BJ (cell line): ENCODE results near the gene CX3CR1. TPM values are rescaled to one million over a fixed set of nuclear protein-coding genes. Genes with fewer than 3 reads are reported as not detected.

Source experiments
- CTCF ChIA-PET: fragments of 350-600 bp; formaldehyde crosslinking; extraction: SDS; loops from one replicate; lab custom pipeline; 2021; ENCODE audit warnings: antibody characterized with exemption, inconsistent platforms; lab: Yijun Ruan, JAX
- POLR2A ChIA-PET: fragments of 300-600 bp; sonication (Branson Sonifier 250); formaldehyde crosslinking; extraction: SDS; loops from one replicate; lab custom pipeline; 2021; ENCODE audit warnings: antibody characterized with exemption; lab: Charles Lee
- DNase-seq: peaks from one replicate; pipeline ENCODE4 v3.0.0-alpha.2; 2011; ENCODE audit warnings: low read depth
- H3K27me3 ChIP-seq: 2 replicates; pipeline ENCODE4 v1.6.0; 2011; ENCODE audit warnings: low read length; ENCODE audit not compliant: control insufficient read depth, insufficient read depth
- H3K36me3 ChIP-seq: 2 replicates; pipeline ENCODE4 v1.5.1; 2011; ENCODE audit warnings: low read length; ENCODE audit not compliant: control insufficient read depth, insufficient read depth
- H3K4me3 ChIP-seq: 2 replicates; pipeline ENCODE4 v1.5.1; 2011; ENCODE audit warnings: low read depth, mild to moderate bottlenecking, control low read depth, low read length
- polyA plus RNA-seq: library from polyadenylated mRNA; depleted of rRNA; stranded (reverse); fragments of >200 nt; gene quantifications from 2 replicates; pipeline ENCODE4 v1.2.3, GENCODE V29; 2011; rRNA removed
- TF ChIP-seq, protein P1 (sequence below): IDR thresholded peaks from 2 replicates; pipeline ENCODE4 v1.5.1; 2011; ENCODE audit warnings: low read depth, mild to moderate bottlenecking, control low read depth, inconsistent platforms, low read length, moderate library complexity; ENCODE audit not compliant: insufficient read depth

The CX3CR1 gene
- polyA plus RNA-seq, 1 experiment: 0.45 TPM

- H3K27me3 ChIP-seq: peaks cover 6% of the 10 kb centered on the region
- DNase-seq: no peak
- CTCF ChIA-PET: interaction anchor here (1.0 to 4.4 kb wide), 3 partner anchors 9 to 71 kb away, joined by 3 to 18 read pairs (median 3); no protein-coding TSS in a partner anchor
- TF ChIP-seq, protein P1, sequence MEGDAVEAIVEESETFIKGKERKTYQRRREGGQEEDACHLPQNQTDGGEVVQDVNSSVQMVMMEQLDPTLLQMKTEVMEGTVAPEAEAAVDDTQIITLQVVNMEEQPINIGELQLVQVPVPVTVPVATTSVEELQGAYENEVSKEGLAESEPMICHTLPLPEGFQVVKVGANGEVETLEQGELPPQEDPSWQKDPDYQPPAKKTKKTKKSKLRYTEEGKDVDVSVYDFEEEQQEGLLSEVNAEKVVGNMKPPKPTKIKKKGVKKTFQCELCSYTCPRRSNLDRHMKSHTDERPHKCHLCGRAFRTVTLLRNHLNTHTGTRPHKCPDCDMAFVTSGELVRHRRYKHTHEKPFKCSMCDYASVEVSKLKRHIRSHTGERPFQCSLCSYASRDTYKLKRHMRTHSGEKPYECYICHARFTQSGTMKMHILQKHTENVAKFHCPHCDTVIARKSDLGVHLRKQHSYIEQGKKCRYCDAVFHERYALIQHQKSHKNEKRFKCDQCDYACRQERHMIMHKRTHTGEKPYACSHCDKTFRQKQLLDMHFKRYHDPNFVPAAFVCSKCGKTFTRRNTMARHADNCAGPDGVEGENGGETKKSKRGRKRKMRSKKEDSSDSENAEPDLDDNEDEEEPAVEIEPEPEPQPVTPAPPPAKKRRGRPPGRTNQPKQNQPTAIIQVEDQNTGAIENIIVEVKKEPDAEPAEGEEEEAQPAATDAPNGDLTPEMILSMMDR: no peak
- no peak overlapping the region for H3K4me3 ChIP-seq
- POLR2A ChIA-PET: no interaction called here
- no peaks in the 10 kb centered on the region for H3K36me3 ChIP-seq
Observed at GRCh38 chr3:39220407-39221140, 59.3 kb downstream of the CX3CR1 start.

DNA sequence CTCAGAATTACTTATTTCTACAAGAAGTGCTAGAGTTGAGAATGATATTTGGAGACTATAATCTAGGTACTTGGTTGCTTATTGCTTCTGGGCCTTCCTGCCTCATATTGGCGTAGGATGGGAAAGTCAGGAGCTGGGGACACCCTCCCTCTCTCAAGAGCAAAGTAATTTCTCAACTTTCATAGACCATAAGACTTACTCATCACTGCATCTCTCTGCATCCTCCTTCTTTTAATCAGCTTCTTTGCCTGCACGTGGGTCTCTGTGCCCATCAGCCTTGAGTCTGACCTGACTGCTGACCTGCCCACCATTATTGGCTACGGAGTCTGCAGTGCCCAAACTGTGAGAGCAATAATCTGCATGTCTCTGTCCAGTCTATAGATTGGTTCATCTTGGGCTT is 60.1 kb downstream of the CX3CR1 start:
- TF ChIP-seq, protein P1: no peak
- Histone ChIP-seq H3K36me3 (no peaks in the 10 kb centered on the region), H3K27me3 (peaks cover 6% of the 10 kb centered on the region), H3K4me3 (no peak overlapping the region)
- ChIA-PET CTCF (interaction anchor here (1.0 to 4.4 kb wide), 3 partner anchors 9 to 72 kb away, joined by 3 to 18 read pairs (median 3); no protein-coding TSS in a partner anchor), POLR2A (no interaction called here)
- DNase-seq: no peak

- TF ChIP-seq, protein P1: no peak
- ChIA-PET POLR2A (no interaction called here), CTCF (interaction anchor here (0.7 to 4.4 kb wide), 8 partner anchors 18 to 108 kb away, joined by 3 to 18 read pairs (median 4); partner anchors contain the start of gene TTC21A)
Observed at GRCh38 chr3:39216176-39216790, 63.6 kb downstream of the CX3CR1 start.

GRCh38 chr3:39213613-39214012 is 66.2 kb downstream of the CX3CR1 start:
- no peak for DNase-seq
- ChIA-PET POLR2A (no interaction called here), CTCF (interaction anchor here (1.4 to 8.3 kb wide), 2 partner anchors 67 to 76 kb away, joined by 4 to 124 read pairs; no protein-coding TSS in a partner anchor)

More at GRCh38 chr3:39216176-39216790, 63.6 kb downstream of the CX3CR1 start:
- Histone ChIP-seq H3K4me3 (no peak overlapping the region), H3K36me3 (no peaks in the 10 kb centered on the region), H3K27me3 (peaks cover 8% of the 10 kb centered on the region)
- no peak for DNase-seq

More at GRCh38 chr3:39213613-39214012, 66.2 kb downstream of the CX3CR1 start:
- Histone ChIP-seq H3K4me3 (no peak overlapping the region), H3K36me3 (no peaks in the 10 kb centered on the region), H3K27me3 (peaks cover 2% of the 10 kb centered on the region)
- TF ChIP-seq, protein P1: no peak

Other genes starting within 250 kb of the CX3CR1 start
- gene SCN11A, start 228.1 kb downstream of the CX3CR1 start, polyA plus RNA-seq: 0.02 and 0.04 TPM in 2 replicates
- 20.1 and 33.0 TPM in 2 replicates for gene WDR48, start 228.0 kb downstream of the CX3CR1 start, polyA plus RNA-seq
- gene GORASP1, start 172.4 kb downstream of the CX3CR1 start, polyA plus RNA-seq: 58.3 and 87.0 TPM in 2 replicates
- gene TTC21A, start 172.4 kb downstream of the CX3CR1 start, polyA plus RNA-seq: 2.3 and 3.1 TPM in 2 replicates
- gene CSRNP1, start 126.4 kb downstream of the CX3CR1 start, polyA plus RNA-seq: 8.1 and 14.8 TPM in 2 replicates
- 0.04 and 0.05 TPM in 2 replicates for gene XIRP1, start 87.4 kb downstream of the CX3CR1 start, polyA plus RNA-seq
- not detected in 2 replicates for gene CCR8, start 49.7 kb upstream of the CX3CR1 start, polyA plus RNA-seq
- gene SLC25A38, start 103.3 kb upstream of the CX3CR1 start, polyA plus RNA-seq: 48.7 and 49.8 TPM in 2 replicates
- gene RPSA, start 126.7 kb upstream of the CX3CR1 start, polyA plus RNA-seq: 3,181 and 4,053 TPM in 2 replicates
- gene MOBP, start 187.6 kb upstream of the CX3CR1 start, polyA plus RNA-seq: not detected in 2 replicates